ENCODE results near the gene PRDM11.

DNA sequence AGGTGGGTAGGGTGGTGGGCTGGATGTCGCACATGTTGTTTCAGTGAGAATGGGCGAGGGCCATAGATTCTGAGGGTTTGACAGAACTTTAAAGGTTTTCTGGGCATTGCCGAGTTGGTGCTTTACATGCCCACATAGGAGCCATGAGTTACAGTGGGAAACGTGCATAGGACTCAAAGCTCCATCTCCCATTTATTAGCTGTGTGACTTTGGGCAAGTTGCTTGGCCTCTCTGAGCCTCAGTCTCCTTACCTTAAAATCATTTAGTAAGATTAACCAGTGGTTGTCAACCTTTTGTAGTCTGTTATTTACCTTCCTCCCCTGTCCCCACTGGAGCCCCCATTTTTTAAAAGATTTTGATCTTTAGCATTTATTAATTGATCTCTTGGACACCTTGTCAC lies 72.3 kb downstream of the PRDM11 start:
- no peak for TF ChIP-seq EZH2 (IDR thresholded peaks at IDR 0.05; ENCODE audit: borderline replicate concordance, control insufficient read depth, low read depth, low read length)
- TF ChIP-seq, protein P1, sequence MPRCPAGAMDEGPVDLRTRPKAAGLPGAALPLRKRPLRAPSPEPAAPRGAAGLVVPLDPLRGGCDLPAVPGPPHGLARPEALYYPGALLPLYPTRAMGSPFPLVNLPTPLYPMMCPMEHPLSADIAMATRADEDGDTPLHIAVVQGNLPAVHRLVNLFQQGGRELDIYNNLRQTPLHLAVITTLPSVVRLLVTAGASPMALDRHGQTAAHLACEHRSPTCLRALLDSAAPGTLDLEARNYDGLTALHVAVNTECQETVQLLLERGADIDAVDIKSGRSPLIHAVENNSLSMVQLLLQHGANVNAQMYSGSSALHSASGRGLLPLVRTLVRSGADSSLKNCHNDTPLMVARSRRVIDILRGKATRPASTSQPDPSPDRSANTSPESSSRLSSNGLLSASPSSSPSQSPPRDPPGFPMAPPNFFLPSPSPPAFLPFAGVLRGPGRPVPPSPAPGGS (IDR thresholded peaks at IDR 0.05; ENCODE audit: borderline replicate concordance, insufficient read depth, low read depth, low read length, poor library complexity, severe bottlenecking), result no peak
- no peak for TF ChIP-seq KAT2A (conservative IDR thresholded peaks at IDR 0.05; ENCODE audit: control insufficient read depth, low read depth, low read length)
- TF ChIP-seq, protein P2, sequence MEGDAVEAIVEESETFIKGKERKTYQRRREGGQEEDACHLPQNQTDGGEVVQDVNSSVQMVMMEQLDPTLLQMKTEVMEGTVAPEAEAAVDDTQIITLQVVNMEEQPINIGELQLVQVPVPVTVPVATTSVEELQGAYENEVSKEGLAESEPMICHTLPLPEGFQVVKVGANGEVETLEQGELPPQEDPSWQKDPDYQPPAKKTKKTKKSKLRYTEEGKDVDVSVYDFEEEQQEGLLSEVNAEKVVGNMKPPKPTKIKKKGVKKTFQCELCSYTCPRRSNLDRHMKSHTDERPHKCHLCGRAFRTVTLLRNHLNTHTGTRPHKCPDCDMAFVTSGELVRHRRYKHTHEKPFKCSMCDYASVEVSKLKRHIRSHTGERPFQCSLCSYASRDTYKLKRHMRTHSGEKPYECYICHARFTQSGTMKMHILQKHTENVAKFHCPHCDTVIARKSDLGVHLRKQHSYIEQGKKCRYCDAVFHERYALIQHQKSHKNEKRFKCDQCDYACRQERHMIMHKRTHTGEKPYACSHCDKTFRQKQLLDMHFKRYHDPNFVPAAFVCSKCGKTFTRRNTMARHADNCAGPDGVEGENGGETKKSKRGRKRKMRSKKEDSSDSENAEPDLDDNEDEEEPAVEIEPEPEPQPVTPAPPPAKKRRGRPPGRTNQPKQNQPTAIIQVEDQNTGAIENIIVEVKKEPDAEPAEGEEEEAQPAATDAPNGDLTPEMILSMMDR (IDR thresholded peaks at IDR 0.05 in 2 of 3, conservative IDR thresholded peaks at IDR 0.05 in 1 of 3; ENCODE audit: control insufficient read depth in 2 of 3, extremely low read depth in 1 of 3, insufficient read depth in 1 of 3, low read depth in 3 of 3, low read length in 3 of 3), result no peak
- no peak for TF ChIP-seq ZNF274 (IDR thresholded peaks at IDR 0.05; ENCODE audit: insufficient read depth, insufficient read length)
